Liver (tissue), 3 donors: ENCODE data around the gene C11orf21.

Experiments used
- EGR1 ChIP-seq, 2 donors: IDR thresholded peaks; 2 replicates each; pipeline ENCODE4 v1.6.1; 2016 to 2018; ENCODE audit warnings: antibody characterized with exemption in 2 of 2, low read depth in 2 of 2
- JUND ChIP-seq, 2 donors: IDR thresholded peaks; 2 replicates each; pipeline ENCODE4 v1.6.1; 2016; ENCODE audit warnings: antibody characterized with exemption in 2 of 2
- TAF1 ChIP-seq: conservative IDR thresholded peaks from 2 replicates; pipeline ENCODE4 v1.6.1; 2016; ENCODE audit warnings: antibody characterized with exemption, mild to moderate bottlenecking
- YY1 ChIP-seq: IDR thresholded peaks from 2 replicates; pipeline ENCODE4 v1.6.1; 2016; ENCODE audit warnings: antibody characterized with exemption, mild to moderate bottlenecking
- TF ChIP-seq, protein P1 (sequence below): fragments of 150-350 bp; IDR thresholded peaks from 2 replicates; pipeline ENCODE4 v1.5.1; 2017; ENCODE audit warnings: improper control_type of control experiment, low read depth, low read length; ENCODE audit not compliant: missing input control
- TF ChIP-seq, protein P2 (sequence below): IDR thresholded peaks from 2 replicates; pipeline ENCODE4 v1.6.1; 2016; ENCODE audit warnings: antibody characterized with exemption, mild to moderate bottlenecking
- TF ChIP-seq, protein P3 (sequence below): IDR thresholded peaks from 2 replicates; pipeline ENCODE4 v1.6.1; 2016; ENCODE audit warnings: antibody characterized with exemption
- TF ChIP-seq, protein P4 (sequence below): IDR thresholded peaks from 2 replicates; pipeline ENCODE4 v1.6.1; 2016; ENCODE audit warnings: antibody characterized with exemption
- donor health status: healthy.
- donor health status: healthy.

DNA sequence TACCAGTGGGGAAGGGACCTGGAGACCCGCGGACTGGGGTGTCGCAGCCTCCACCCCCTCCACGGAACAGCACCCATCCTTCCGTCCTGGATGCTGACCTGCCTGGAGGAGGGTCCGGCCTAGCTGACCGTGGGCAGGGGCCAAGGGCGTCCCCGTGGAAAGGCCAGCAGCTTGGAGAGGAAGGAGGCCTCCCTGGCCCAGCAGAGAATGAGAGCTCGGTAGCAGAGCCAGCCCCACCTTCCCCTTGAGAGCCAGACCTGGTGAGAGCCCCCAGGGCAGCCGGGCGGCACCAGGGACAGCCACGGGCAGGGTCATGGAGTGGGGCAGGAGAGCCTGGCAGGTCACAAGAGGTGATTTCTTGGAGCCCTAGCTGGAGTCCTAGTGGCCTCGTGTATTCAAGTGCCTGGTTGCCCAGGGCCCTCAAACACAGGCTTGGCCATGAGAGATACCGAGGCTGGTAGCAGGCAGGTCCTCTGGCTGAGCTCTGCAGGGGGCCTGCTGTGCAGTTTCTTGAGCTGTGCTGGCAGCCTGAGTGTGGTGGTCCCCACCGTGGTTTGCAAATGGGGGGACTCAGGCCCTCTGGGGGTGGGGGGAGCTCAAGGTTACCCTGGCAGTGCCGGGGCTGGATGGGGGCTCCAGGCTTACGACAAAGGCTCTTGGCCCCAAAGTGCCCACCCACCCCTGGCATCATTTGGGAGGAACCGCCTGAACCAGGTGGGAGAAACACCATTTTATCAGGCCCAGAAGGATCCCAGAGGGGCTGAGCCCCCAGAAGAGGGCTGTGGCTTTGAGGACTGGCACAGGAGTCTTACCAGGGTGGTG lies 7.7 kb upstream of the C11orf21 start:
- TF ChIP-seq, protein P1, sequence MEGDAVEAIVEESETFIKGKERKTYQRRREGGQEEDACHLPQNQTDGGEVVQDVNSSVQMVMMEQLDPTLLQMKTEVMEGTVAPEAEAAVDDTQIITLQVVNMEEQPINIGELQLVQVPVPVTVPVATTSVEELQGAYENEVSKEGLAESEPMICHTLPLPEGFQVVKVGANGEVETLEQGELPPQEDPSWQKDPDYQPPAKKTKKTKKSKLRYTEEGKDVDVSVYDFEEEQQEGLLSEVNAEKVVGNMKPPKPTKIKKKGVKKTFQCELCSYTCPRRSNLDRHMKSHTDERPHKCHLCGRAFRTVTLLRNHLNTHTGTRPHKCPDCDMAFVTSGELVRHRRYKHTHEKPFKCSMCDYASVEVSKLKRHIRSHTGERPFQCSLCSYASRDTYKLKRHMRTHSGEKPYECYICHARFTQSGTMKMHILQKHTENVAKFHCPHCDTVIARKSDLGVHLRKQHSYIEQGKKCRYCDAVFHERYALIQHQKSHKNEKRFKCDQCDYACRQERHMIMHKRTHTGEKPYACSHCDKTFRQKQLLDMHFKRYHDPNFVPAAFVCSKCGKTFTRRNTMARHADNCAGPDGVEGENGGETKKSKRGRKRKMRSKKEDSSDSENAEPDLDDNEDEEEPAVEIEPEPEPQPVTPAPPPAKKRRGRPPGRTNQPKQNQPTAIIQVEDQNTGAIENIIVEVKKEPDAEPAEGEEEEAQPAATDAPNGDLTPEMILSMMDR, result no peak
- TF ChIP-seq JUND (IDR thresholded peaks at IDR 0.05) (no peak), EGR1 (IDR thresholded peaks at IDR 0.05; ENCODE audit: low read depth in 2 of 2) (no peak), TAF1 (no peak), YY1 (no peak)
- TF ChIP-seq, protein P2, sequence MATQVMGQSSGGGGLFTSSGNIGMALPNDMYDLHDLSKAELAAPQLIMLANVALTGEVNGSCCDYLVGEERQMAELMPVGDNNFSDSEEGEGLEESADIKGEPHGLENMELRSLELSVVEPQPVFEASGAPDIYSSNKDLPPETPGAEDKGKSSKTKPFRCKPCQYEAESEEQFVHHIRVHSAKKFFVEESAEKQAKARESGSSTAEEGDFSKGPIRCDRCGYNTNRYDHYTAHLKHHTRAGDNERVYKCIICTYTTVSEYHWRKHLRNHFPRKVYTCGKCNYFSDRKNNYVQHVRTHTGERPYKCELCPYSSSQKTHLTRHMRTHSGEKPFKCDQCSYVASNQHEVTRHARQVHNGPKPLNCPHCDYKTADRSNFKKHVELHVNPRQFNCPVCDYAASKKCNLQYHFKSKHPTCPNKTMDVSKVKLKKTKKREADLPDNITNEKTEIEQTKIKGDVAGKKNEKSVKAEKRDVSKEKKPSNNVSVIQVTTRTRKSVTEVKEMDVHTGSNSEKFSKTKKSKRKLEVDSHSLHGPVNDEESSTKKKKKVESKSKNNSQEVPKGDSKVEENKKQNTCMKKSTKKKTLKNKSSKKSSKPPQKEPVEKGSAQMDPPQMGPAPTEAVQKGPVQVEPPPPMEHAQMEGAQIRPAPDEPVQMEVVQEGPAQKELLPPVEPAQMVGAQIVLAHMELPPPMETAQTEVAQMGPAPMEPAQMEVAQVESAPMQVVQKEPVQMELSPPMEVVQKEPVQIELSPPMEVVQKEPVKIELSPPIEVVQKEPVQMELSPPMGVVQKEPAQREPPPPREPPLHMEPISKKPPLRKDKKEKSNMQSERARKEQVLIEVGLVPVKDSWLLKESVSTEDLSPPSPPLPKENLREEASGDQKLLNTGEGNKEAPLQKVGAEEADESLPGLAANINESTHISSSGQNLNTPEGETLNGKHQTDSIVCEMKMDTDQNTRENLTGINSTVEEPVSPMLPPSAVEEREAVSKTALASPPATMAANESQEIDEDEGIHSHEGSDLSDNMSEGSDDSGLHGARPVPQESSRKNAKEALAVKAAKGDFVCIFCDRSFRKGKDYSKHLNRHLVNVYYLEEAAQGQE, result no peak
- TF ChIP-seq, protein P3, sequence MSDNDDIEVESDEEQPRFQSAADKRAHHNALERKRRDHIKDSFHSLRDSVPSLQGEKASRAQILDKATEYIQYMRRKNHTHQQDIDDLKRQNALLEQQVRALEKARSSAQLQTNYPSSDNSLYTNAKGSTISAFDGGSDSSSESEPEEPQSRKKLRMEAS, result no peak
- TF ChIP-seq, protein P4, sequence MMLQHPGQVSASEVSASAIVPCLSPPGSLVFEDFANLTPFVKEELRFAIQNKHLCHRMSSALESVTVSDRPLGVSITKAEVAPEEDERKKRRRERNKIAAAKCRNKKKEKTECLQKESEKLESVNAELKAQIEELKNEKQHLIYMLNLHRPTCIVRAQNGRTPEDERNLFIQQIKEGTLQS, result no peak
